ENCODE results near the gene MYLK3.
"Not testable (repeated sequence)": the region's sequence is repeated elsewhere in the genome, so short reads cannot be mapped to it uniquely, and the experiment has no call there.

MYLK3 gene

GRCh38 chr16:46689365-46690280 lies 58.5 kb downstream of the MYLK3 start, which contains the start of gene ORC6:
TSS of gene ORC6 (plus strand) at chr16:46689659. CDS start at chr16:46689706, 47 bp downstream.
- DNase-seq (ENCODE audit: low read depth) = peak; percentile 95

GRCh38 chr16:46688654-46689364 lies 59.3 kb downstream of the MYLK3 start, which contains the start of gene VPS35:
TSS of gene VPS35 (minus strand) at chr16:46689178. CDS start at chr16:46689133, 45 bp downstream.
- peak; percentile 99 for DNase-seq (ENCODE audit: low read depth)

GRCh38 chr16:46688101-46688653 lies 60.0 kb downstream of the MYLK3 start:
- DNase-seq (ENCODE audit: low read depth) = no peak

GRCh38 chr16:46687486-46687885 lies 60.7 kb downstream of the MYLK3 start:
- no peak for DNase-seq (ENCODE audit: low read depth)

GRCh38 chr16:46686815-46687473 lies 61.2 kb downstream of the MYLK3 start:
- no peak for DNase-seq (ENCODE audit: low read depth)

- not testable (repeated sequence) for DNase-seq (ENCODE audit: low read depth)
These were observed 66.3 kb downstream of the MYLK3 start for GRCh38 chr16:46681867-46682266.

GRCh38 chr16:46677943-46678342 lies 70.2 kb downstream of the MYLK3 start:
- not testable (repeated sequence) for DNase-seq (ENCODE audit: low read depth)

GRCh38 chr16:46673320-46674013 lies 74.7 kb downstream of the MYLK3 start:
- DNase-seq (ENCODE audit: low read depth) = peak; percentile 22

- no peak for DNase-seq (ENCODE audit: low read depth)
These were observed 86.0 kb downstream of the MYLK3 start for GRCh38 chr16:46662123-46662522.

- peak; percentile 4 for DNase-seq (ENCODE audit: low read depth)
These were observed 89.2 kb downstream of the MYLK3 start for GRCh38 chr16:46658925-46659324.
